HG03066 (cell line): Measurements from ENCODE around the gene IQSEC1.

ENCODE experiments used
- ATAC-seq: cut with Tn5 transposase; IDR thresholded peaks from one replicate; pipeline ENCODE4 v1.9.1; 2021; ENCODE audit warnings: low read depth; ENCODE audit not compliant: unreplicated experiment

The IQSEC1 gene

DNA sequence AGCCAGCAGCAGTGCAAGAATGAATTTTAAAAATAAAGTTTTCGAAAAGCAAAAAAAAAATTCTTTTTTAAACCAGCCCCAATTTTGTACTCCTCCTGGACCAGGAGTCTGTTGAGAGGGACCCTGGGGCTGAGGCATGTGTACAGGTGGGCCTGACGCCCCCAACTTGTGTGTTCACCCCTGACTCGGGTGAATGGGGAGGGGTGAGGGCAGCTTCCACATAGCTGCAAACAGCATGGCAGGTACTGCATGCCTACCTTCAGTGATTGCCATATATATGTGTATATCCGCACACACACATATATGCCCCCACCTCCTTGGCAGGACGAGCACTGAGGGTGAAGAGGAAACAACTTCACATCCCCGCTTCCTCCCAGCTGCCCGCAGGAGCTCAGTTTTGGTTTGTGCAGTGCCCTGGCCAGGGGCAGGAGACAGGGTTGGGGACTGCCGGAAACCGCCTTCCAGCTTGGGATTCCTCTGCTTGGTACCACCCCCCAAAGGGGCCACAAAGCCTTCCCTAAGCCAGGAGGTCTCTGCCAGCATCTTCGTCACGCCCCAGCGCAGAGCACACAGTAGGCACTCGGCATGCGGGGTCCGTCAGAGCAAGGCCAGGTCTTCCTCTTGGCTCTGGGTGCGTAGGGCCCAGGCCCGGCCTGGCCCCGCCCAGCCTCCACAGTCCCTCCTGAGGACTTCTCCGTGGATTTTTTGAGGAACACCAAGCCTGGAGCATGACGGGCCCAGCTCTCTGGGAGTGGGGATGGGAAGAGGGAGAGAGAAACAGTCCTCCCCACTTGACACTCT, 170.0 kb downstream of the IQSEC1 start:
- no peak for ATAC-seq

GRCh38 chr3:12902181-12902999, 170.8 kb downstream of the IQSEC1 start:
- no peak for ATAC-seq

GRCh38 chr3:12901623-12902045, 171.6 kb downstream of the IQSEC1 start:
- ATAC-seq: no peak

DNA sequence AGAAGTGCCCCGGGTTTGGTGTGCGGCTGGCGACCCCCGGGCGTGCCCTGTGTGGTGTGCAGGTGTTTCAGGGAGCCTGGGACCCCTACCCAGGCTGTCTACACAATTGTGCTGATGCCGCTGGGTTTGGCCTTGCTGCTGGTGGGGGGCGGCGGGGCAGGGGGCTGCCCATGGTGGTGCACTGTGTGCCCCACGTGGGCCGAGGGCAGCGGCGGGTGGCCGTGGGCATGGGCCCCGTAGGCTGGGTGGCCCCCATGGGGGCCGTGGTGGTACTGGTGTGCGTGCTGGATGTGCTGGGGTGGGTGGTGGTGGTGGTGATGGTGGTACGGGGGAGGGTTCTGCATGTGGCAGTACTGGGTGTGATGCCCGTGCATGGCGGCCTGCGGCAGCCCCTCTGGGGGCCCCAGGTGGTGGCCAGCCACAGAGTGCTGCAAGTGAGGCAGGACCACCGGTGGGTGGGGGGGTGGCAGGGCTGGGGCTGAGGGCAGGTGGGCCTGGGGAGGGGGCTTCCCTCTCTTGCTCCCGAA, 172.3 kb downstream of the IQSEC1 start:
- no peak for ATAC-seq

DNA sequence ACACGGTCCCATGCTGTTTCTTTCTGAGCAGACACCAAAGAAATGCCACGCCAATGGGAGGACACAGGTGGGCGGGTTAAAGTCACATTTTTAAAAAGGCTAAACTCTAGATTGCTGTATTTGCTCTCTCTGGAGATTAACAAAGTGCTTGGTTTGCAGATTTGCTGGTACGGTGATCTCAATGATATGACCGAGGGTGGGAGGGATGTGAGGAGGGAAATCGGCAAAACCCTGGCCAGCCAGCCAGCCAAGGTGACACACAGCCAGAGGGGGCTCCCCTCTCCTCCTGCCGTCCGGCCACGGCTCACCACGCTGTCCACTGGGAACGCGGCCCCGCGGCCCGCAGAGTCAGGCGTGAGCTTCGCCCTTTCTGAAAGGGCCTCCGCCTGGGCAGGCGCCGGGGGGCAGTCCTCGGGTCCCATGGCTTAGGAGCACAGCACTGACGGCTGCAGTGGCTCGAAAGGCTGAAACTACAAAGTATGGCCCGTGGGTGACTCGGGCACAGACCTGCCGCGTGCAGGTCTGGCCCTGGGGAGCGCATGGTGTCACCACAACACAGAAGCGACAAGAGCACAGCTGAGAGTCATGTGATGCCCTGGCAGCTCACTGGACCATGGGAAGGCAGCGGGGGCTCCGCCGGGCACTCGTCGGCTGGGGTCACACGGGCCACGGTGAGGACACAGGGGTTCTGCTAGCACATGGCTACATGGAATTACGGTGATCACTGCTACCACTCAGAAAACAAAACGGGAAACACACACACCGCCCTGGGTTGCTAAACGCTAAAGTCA, 174.1 kb downstream of the IQSEC1 start:
- ATAC-seq: no peak

DNA sequence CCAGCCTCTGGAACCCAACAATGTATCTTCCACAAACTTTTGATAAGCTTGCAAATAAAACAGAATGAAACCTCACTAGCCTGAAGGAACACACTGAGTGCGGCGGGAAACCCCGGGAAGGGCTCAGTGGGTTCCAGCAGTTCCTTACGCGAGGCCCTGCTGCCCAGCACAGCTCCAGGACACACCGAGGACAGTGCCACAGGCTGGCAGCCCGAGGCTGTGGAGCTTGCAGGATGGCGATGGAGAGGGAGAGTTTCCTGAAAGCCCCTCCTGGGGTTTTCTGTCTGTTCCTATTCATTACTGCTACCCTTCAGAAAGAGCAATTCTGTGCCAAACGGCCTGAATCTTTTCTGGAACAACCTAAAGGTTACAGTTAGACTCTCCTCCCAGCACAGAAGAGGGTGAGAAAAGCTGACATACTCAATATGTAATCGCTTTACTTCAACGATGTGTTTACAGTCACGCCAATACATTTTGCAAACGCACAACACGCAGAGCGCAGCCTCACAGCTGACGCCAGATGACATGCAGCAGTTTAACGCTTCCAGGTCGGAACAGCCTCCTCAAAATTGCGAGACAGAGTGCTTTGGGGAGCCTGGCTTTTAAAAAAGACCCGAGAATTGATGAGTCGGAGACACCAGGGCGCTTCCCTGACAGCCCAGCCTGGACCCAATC, 174.8 kb downstream of the IQSEC1 start:
- ATAC-seq: no peak

DNA sequence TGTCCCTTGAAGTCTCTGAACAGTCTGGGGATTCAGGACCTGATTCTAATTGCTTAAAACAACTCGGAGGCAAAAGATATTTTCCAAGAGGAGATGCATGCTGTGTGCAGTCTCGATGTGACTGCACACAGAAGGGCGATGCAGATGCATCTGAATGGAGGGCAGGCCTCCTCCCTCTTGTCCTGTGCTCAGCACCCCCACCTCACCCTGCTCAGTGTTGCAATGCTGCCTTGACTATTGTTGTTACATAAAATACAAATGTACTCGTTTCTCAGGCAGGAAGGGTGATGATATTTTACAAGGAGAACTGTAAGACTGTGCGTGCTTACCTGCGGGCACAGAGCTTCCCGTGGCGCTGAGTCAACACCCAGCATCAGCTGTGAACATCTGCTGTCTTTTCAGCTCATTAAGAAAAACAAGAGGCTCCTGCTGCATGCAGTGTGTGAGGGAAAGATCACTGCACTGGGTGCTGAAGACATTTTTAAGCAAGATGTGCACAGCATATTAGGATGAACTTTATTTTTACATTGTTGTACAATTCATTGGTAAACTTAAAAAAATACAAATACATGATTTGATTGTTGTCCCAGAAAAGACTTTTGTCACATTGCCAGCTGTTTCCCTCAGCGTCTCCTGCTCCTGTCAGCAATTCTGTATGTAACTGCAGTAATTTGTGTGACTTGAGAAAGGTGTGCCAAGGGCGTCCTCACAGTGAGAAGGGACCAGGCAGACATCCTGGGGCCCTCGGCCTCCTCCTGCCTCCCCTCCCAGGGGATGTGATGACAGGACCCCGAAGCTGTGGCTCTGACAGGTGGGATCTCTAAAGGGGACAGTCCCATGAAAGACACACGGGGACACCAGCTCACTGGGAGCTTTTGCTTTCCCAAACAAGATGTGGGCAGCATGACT, 175.6 kb downstream of the IQSEC1 start:
- no peak for ATAC-seq

DNA sequence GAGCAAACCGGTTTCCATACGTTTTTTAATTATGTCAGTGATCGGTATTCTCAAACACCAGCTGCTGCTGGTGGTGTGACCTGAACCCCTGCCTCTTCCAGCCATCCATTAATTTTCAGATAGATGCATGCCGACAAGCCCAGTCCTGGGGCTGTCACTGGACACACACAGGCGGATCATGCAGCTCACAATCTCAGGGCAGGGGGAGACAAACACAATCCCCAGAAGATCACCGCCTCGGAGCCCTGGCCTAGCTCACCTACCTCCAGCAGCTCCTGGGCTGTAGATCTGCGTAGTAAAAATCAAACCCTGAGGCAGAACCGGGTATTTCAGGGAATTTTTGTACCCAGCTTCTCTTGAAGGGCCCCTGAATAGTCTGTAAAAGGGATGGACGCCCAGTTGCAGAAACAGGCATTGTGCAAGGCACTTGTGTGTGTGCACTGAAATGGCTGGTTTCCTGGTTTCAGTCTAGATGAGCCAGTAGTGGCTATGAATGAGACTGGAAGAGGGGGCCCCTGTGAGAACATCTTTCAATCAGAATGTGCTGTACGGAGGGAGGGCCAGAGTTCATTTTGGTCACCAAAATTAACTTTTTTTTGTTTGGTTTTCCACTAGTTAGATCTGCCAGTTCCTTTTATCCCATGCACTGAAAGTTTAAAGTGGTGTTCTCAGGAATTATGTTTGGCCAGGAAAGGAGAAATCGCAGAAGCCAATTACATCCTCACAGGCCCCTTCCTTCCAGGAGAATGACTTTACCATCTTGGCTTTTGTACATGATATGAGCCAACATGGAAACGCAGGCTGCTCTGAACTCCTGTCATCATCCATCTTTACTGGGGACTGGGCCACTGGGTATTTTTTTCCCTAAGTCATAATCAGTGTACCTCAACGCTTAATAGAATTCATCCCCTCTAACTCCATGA, 176.9 kb downstream of the IQSEC1 start:
- ATAC-seq: no peak

GRCh38 chr3:12895391-12896062, 177.7 kb downstream of the IQSEC1 start:
- ATAC-seq: no peak

DNA sequence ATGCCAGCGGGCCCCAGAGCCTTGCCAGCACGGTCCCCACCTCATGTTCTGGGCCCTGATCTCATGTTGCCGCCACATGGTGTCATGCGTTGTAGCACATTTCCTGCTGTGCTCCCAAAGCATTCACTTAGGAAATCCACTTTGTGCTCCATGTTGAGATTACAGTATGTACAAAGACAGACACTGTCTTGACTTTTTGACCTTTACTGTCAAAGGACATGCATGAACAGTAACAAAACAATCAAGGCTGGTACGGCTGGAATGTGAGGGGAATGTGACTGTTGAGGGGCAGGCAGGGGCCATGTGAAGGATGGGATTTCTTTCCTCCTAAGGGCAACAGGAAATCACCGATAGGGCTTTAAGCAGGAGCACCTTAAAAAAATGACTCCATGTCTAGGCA, 178.6 kb downstream of the IQSEC1 start:
- no peak for ATAC-seq

GRCh38 chr3:12893852-12894251, 179.4 kb downstream of the IQSEC1 start:
- no peak for ATAC-seq

DNA sequence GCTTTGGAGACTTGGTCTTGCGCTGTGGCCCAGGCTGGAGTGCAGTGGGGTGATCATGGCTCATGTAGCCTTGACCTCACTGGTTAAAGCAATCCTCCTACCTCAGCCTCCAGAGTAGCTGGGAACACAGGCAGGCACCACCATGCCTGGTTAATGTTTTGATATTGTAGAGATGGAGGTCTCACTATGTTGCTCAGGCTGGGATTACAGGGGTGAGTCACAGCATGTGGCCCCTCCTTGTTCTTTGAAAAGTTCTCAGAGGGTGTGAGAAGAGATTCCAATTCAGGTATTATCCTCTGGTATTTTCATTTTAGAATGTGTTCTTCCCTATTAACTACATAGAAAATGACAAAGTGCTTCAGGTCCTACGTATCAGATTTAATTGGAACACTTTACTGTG, 180.0 kb downstream of the IQSEC1 start:
- ATAC-seq: no peak

- no peak for ATAC-seq
Observed at GRCh38 chr3:12892840-12893189, 180.4 kb downstream of the IQSEC1 start.

DNA sequence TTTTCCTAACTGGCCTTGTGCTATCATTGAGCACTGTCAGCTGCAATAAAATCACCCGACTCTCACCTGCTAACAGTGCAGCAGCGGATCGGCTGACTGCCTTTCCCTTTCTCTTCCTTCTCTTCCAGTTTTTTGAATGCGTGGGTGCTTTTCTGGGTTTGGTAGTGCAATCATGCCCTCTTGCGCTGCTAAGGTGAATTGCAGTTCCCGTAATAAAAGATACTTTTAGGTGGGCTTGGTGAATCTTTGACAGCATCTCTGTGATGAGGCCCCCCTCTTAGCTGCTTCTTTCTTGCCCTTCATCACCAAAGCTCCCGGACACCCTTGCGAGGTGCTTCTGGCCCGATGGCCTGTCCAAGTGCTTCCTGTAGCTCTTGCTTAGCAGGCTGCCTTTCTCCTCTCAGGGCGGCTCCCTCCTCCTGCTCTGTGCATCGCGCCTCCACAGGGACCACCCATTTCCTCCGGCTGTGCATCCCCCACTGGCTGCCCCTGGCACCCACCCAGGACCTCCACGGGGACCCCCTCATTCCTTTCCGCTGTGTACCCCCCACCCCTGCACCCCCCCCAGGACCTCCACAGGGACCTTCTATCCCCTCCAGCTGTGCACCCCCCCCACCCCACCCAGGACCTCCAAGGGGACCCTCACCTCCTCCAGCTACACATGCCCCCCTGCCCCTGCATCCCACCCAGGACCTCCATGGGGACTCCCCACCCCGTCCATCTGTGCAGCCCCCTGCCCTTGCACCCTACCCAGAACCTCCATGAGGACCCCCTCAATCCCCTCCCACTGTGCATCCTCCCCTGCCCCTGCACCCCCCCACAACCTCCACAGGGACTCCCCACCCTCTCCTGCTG, 181.0 kb downstream of the IQSEC1 start:
- no peak for ATAC-seq

DNA sequence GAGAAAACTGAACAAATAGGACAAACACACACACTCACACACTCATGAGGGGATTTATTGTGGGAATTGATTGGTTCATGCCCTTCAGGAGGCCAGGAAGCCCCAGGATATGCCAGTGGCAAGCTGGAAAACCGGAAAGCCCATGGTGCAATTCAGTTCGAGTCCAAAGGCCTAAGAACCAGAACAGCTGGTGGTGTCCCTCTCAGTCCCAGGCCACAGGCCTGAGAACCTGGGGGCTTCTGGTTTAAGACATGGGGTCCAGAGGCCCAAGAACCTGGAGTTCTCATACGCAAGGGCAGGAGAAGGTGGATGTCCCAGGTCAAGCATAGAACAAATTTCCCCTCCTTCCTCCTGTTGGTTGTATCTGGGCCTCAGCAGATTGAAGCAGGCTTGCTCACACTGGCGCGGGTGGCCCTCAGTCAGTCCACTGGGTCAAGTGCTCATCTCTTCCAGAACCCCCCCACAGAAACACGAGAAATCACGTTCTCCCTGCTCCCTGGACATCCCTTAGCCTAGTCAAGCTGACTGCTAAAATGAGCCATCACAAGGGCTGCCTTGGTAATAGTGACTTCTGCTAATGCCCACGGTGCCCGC, 181.7 kb downstream of the IQSEC1 start:
- ATAC-seq: no peak

- ATAC-seq: no peak
Observed at GRCh38 chr3:12890610-12891390, 182.4 kb downstream of the IQSEC1 start.
